Keratinocyte (primary cell): ENCODE data around the gene TMEM131.

Experiments used
- EZH2 ChIP-seq: IDR thresholded peaks from one replicate; pipeline ENCODE4 v1.6.1; 2012; ENCODE audit warnings: inconsistent platforms, mild to moderate bottlenecking, low read length, moderate library complexity
- TF ChIP-seq, protein P1 (sequence below), 3 experiments: IDR thresholded peaks in 1 of 3; conservative IDR thresholded peaks in 1 of 3; optimal IDR thresholded peaks in 1 of 3; 2 replicates in 2 of 3; 3 replicates in 1 of 3; pipeline versions ENCODE3 to v1.5.1; 2011; ENCODE audit warnings: low read length in 3 of 3, mild to moderate bottlenecking in 3 of 3, moderate library complexity in 2 of 3, control low read depth in 1 of 3, inconsistent platforms in 1 of 3; ENCODE audit not compliant: insufficient read depth in 2 of 3; ENCODE audit errors: extremely low read depth in 1 of 3

DNA sequence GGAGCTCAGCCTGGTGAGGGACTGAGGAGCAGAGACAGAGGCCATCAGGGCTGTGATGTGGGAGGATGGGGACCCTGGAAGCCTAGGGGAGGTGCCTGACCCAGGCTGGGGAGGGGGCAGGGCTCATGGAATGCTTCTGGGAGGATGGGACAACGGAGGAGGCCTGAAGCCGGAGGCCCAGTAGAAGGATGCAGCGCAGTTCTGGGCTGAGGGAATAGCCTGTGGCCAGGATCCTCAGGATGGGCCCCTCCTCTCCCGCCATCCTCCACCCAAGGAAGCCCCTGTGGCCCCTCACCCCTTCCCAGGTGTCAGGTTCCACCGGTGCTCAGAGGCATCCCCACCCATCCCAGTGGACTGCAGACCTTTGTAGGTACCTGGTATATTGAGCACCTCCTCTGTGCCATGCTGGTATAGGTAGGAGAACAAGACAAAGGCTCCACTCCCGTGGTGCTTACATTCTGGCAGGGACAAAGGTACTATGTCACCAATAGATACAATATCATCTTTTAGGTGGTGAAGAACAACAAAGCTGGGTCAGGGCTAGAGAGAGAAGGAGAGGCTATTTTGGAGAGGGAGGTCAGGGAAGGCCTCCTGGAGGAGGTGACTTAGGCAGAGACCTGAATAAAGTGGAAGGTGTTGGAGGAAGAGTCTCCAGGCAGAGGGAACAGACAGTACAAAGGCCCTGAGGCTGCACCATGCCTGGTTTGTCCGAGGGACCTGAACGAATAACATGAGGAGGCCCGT, 279.6 kb downstream of the TMEM131 start:
- TF ChIP-seq, protein P1, sequence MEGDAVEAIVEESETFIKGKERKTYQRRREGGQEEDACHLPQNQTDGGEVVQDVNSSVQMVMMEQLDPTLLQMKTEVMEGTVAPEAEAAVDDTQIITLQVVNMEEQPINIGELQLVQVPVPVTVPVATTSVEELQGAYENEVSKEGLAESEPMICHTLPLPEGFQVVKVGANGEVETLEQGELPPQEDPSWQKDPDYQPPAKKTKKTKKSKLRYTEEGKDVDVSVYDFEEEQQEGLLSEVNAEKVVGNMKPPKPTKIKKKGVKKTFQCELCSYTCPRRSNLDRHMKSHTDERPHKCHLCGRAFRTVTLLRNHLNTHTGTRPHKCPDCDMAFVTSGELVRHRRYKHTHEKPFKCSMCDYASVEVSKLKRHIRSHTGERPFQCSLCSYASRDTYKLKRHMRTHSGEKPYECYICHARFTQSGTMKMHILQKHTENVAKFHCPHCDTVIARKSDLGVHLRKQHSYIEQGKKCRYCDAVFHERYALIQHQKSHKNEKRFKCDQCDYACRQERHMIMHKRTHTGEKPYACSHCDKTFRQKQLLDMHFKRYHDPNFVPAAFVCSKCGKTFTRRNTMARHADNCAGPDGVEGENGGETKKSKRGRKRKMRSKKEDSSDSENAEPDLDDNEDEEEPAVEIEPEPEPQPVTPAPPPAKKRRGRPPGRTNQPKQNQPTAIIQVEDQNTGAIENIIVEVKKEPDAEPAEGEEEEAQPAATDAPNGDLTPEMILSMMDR (optimal IDR thresholded peaks at IDR 0.05 in 1 of 3, IDR thresholded peaks at IDR 0.05 in 1 of 3, conservative IDR thresholded peaks at IDR 0.05 in 1 of 3; ENCODE audit: extremely low read depth in 1 of 3, insufficient read depth in 2 of 3, low read length in 3 of 3): no peak
- no peak for TF ChIP-seq EZH2
